Activated CD8-positive, alpha-beta memory T cell treated with anti-CD3 and anti-CD28 coated beads for 1 hour (primary cell): ENCODE data around the gene EXOC7.

Experiments used
- DNase-seq, 2 donors: peaks; one replicate each; pipeline ENCODE4 v3.0.0-alpha.2; 2020; ENCODE audit warnings: low read depth in 1 of 2; ENCODE audit errors: extremely low read depth in 1 of 2

The EXOC7 gene

GRCh38 chr17:76138896-76139752 lies 35.5 kb upstream of the EXOC7 start:
- no peak for DNase-seq

- no peak for DNase-seq
Measured at GRCh38 chr17:76138234-76138895, 34.8 kb upstream of the EXOC7 start.

DNA sequence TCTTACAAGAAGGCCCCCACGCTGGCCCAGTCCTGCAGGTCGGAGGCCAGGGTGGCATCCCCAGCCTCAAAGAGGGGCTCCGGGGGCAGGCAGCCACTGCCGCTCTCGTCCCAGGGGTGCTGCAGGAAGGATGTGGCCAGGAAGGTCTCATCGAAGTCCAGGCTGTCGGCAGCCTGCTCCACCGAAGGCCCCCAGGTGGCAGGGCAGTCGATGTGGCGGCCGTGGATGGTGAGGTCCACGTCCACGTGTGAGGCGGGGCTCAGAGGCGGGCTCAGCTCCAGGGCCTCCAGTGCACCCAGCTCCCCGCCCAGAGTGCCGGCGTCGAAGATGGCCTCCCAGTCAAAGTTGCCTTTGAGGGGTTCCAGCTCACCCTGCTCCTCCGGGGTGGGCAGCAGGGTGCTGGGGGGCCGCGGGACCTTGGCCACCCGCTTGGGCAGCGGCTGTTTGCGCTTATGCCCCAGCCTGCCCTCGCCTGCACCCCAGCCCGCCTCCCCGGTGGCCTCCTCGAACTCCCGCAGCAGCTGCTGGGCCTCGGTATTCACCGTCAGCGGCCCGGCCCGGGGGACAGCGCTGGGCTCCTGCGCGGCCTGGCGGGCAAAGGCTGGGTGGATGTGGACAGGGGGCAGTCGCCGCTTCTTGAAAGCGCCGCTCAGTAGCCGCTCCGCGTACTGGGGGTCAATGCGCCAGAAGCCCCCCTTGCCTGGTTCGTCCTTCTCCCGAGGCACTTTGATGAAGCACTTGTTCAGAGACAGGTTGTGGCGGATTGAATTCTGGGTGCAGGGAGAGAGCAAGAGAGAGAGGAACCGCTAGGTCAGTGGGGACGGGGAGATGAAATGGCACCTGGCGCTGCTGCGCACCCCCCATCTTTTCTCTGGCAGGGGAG lies 34.0 kb upstream of the EXOC7 start:
- no peak for DNase-seq

- DNase-seq: no peak
Measured at GRCh38 chr17:76137001-76137350, 33.4 kb upstream of the EXOC7 start.

GRCh38 chr17:76136276-76137000 lies 32.9 kb upstream of the EXOC7 start:
- DNase-seq: no peak

DNA sequence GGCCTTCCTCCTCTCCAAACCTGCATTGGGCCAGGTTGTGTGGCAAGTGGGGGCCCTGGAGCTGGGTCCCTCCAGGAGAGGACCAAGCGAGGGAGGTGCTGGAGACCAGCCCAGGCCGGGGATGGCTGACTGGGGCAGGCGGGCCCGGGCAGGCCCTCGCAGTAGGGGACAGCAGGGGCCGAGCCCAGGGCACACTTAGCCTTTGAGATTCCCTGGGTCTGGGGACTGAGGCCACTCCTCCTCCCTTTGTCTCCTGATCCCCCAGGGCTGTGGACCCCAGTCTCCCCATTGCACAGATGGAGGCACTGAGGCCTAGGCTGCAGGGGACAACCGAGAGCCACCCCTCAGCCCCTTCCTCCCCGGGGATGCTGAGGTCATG lies 32.2 kb upstream of the EXOC7 start:
- no peak for DNase-seq

DNA sequence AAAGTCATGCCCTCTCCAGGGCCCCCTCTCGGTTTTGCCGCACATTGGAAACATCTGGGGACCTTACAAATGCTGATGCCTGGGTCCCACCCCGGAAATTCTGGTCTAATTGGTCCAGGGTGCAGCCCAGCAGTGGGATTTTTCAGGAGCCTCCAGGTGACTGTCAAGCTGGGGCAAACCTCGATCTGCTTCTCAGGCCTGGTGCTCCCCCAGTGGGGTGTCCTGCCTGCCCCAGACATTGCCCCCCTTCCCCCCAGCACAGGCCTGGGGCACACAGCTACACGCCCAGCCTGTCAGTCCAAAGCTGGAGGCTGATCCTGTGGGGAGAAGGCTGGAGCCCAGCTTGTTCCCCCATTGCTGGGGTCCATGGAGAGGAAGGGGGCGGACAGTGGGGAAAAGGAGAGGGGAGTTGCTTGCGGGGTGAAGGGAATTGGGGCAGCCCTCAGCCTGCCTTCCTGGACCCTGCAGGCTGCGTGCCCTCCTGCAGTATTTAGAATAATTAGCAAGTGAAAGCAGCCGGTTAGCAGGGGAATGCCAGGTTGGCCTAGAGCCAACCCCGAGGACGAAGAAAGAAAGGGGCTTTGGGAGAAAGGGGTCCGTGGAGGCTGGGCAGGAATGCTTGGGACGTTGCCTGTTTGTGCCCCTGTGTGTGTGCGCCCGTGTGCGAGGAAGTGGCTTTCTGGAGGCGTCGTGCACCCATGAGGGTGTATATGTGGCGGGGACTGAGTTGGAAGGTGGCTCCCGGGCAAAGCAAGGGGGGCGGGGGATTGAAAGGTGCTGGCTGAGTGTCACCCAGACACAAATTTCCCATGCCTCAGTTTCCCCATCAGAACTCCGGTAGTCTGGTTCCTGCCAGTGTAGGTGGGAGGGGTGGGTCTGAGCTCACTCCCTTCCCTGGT lies 31.6 kb upstream of the EXOC7 start:
- DNase-seq: no peak

DNA sequence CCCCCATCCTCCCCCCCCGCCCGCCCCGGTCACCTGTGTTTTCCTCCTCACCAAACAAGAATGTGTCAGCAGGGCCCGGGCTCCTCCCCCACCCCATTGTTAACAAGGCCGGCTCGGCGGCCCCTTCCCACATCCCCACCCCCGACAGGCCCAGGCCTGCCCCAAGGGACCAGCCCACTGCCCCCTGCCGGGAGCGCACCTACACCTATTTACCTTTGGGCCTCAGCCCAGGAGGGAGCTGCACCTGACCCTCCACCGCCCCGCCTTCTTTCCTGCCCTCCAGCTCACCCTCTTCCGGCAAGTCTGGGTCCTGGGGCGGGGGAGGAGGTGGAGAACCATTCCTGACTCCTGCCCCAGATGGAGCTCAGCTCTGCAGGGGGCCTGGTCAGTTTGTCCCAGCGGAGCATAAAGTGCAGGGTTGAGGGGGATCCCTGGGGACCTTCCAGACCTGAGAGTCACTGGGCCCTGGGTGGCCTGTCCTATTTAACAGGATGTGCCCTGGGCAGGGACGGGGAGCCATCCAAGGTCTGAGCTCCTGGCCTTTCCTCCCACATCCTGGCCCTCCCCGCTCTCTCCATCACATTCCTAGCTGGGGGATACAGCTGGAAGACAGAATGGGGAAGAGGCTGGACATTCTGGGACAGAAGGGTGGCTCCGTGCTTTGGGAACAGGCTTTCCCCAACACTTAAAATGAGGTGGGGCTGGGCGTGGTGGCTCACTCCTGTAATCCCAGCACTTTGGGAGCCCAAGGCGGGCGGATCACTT lies 29.2 kb upstream of the EXOC7 start:
- no peak for DNase-seq

DNA sequence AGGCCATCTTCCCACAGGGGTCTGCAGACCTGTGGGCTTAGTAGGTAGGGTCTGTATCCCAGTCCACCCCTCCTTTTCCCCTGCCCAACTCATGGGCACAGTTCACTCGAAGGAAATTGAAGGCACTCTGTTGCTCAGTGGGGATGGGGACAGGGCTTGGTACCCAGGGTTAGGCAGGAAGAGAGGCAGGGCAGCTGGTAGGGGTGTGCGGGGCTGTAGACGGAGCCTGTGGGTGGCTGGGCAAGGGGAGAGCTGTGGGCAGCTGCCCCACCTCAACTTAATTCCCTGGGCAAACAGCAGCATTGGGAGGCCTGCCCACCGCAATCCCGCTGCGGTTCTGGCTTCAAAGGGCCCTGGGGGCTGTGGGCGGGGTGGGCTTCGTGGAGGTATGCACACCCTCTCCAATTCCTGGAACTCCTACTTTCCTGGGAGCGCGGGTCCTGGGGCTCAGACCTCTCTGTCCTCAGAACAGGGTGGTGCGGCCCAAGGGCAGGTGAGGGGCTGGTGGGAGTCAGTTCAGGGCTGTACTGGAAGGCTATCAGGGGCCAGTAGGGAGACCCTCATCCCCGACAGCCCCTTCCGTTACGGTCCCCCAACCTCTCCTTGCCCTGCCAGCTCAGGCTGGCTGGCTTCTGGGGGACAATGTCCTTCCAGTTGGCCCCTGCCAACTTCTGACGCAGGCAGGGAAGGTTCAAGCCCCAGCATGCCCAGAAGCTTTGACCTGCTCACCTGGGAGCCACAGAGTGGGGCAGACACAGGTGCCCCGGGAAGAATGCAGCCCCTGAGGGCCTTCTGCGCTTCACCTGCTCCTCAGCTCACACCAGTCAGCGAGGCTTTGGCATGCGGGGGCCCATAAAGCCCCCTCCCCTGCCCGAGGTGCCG lies 28.3 kb upstream of the EXOC7 start:
- no peak for DNase-seq

DNA sequence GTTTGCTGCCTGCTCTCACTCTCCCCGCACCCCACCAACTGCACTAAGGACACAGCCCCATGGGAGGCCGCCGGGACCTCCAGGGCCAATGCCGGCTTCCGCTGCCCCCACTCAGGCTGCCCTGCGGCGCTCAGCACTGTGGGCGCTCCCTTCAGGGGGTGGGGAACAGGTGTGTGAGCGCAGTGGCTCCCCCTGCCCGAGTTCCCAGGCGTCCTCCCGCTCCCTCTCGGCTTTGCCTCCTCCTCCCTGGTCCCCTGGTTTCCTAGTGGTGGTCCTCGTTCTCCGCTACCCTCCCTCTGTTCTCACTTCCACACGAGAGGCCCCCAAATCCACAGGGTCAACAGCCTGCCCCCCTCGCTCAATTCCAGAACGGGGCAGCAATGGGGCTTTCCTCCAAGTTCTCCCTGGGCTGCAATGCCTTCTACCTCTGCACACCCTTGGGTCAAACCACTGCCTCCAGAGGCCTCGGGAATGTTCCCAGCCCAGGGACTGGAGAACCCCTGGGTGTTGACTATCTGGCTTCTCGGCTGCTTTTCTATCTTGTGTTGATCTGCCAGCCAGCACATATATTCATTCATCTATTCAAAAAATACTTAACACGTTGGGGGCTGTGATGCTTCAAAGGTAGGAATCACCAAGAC lies 27.6 kb upstream of the EXOC7 start:
- no peak for DNase-seq

GRCh38 chr17:76130473-76130872 lies 26.9 kb upstream of the EXOC7 start:
- no peak for DNase-seq

DNA sequence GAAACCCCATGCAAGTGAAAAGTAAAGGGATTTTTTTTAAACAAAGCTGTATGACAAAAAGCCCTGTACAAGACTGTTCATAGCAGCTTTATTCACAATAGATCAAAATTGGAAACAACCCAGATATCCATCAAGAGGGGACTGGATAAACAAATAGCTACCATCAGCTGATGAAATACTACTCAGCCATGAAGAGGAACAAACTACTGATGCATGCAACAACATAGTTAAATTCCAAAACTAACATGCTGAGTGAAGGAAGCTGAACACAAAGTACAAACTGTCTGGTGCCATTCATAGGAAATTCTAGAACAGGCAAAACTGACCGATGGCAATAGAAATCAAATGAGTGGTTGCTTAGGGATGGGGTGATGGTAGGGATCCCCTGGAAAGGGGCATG lies 22.3 kb upstream of the EXOC7 start:
- DNase-seq: no peak

DNA sequence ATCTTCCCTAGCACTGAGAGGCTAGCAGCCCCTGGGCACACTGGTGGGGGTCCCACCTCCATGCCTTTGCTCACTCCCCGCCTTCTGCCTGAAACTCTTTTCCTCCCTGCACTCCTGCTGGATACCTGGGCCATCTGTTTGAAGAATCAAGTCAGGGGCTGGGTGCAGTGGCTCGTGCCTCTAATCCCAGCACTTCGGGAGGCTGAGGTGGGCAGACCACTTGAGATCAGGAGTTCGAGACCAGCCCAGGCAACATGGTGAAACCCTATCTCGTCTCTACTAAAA lies 21.7 kb upstream of the EXOC7 start:
- DNase-seq: no peak

- DNase-seq: no peak
Measured at GRCh38 chr17:76124582-76125390, 21.2 kb upstream of the EXOC7 start.

GRCh38 chr17:76123749-76124581 lies 20.4 kb upstream of the EXOC7 start:
- no peak for DNase-seq

- DNase-seq: no peak
Measured at GRCh38 chr17:76123191-76123499, 19.6 kb upstream of the EXOC7 start.
